GM21390 (cell line): ENCODE results near the gene TMEM200B.
"Not testable (repeated sequence)": the region's sequence is repeated elsewhere in the genome, so short reads cannot be mapped to it uniquely, and the experiment has no call there.

Experiments used
- ATAC-seq: cut with Tn5 transposase; IDR thresholded peaks from one replicate; pipeline ENCODE4 v1.9.1; 2021; ENCODE audit not compliant: unreplicated experiment

Gene TMEM200B

DNA sequence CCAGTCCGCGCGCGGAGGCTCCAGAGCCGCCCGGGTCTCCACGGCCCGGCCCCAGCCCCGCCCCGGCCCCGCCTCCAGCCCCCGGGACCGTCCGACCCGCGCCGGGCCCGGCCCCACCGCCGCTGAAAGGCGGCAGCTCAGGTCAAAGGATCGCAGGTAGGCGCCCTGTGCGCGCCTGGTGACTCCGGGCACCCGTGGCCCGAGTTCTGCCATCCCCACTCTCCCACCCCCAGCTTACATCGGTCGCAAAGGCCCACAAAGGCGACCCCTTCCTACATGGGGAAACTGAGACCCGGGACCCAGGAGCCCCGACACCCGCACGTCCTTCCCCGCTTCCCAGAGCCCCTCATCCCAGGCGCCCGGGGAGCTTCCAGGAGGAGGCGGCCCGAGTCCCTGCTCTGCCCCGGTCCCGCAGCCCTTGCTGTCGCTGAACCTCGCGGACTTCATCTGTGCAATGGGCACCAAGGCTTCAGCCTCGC lies at the start of gene TMEM200B:
Gene TMEM200B (minus strand): TSS at position 17 of the 479 bp plus-strand sequence. CDS start 2,075 bp downstream, outside the sequence.
- no peak for ATAC-seq

DNA sequence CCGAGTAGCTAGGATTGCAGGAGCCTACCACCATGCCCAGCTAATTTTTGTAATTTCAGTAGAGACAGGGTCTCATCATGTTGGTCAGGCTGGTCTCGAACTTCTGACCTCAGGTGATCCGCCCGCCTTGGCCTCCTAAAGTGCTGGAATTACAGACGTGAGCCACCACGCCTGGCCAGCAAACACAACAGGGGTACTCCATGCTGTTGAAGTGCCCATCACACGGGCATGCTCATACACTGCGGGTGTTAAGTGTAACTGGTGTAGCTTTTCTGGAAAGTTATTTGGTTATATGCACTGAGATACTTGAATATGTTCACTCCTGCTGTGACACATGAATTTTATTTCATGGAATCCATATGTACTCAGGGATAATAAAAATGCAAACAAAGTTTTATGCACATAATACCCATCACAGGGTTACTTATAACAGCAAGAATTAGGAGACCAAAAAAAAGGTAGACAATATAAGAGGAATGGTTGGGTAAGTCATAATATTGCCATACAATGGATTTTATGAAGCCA lies 48.8 kb upstream of the TMEM200B start:
- ATAC-seq = no peak

DNA sequence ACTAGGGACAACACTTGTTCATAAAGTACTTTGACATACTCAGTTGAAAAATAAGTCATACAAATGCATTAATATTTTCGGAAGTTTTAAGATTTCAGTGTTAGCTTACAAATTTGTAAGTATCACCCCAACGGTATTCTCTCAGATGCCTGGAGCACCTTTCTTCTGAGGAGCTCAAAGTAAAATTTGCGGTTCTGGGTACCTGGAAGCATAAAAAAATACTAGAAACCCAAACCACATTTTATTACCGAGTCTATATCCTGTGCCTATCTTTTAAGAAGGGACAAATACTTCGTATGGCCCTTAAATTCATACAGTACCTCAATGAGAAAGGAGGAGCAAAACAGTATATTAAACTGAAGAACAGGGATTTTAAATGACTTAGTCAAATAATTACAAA lies 47.8 kb upstream of the TMEM200B start:
- no peak for ATAC-seq

DNA sequence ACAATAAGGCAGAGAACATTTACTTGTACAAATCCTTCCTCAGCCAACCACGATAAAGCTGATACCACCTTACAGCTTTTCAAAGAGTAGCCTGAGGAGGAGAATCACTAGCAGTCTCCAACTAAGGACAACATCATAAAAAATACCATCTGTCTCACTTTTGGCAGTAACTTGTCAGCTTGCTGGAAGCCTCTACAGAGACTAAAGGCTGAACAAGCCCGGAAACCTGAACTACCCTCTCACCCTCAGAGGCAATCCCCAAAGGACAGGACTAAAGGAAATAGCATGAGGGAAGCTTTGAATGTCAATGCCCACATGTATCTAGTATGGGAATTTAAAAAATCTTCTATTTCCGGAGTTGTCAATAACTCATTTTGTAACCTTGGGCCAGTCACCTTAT lies 47.4 kb upstream of the TMEM200B start:
- ATAC-seq = no peak

DNA sequence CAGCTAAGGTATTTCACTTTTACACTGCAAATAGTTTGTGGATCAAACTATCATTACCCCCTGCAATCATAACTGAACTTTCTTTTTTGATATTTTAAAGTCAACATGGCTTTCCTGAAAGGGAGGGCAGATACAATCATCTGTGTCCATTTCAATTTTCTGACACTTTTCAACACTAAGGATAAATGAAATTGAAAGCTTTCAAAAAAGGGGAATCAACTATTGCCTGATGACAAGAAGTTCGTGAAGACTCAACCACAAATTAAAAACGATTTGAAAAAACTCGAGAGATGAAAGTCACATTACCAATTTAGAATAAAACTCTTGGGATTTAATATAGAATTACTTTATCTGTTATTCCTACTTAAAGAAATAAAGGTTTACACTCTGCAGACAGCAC lies 46.3 kb upstream of the TMEM200B start:
- ATAC-seq = no peak

DNA sequence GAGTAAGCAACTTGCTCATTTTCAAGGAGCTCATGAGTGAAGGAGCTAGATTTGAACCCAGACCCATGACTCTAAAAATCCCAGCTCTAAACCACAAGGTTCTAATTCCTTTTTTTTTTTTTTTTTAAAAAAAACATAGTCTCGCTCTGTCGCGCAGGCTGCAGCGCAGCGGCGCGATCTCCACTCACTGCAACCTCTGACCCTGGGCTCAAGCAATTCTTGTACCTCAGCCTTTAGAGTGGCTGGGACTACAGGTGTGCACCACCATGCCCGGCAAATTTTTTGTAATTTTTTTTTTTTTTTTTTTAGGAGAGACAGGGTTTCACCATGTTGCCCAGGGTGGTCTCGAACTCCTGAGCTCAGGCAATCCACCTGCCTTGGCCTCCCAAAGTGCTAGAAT lies 44.2 kb upstream of the TMEM200B start:
- no peak for ATAC-seq

DNA sequence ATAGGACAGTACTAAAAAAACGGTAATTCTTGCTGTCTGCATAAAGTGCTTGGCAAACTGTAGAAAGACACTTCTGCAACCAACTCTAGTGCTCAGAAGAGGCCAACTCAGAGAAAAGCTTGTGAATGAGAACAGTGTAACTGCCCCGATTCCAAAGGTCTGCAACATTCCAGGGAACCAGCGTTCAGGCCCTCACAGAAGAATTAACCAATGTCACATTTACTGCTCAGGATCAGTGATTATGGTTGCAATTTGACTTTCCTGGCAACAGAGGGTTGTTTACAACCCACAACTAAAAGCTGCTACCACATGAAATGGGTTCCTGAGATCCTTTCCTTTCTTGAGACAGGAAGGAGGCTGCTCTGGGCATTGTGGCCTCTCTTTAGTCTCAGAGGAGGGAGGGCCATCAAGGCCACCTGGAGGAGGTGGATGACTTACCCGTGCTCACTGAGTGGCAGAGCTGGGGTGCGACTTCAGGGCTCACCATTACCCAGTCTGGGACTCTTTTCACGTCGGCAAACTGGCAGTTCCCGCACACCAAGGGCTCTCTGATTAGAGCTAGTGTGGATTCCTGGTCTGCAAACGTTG lies 42.7 kb upstream of the TMEM200B start:
- ATAC-seq = no peak

DNA sequence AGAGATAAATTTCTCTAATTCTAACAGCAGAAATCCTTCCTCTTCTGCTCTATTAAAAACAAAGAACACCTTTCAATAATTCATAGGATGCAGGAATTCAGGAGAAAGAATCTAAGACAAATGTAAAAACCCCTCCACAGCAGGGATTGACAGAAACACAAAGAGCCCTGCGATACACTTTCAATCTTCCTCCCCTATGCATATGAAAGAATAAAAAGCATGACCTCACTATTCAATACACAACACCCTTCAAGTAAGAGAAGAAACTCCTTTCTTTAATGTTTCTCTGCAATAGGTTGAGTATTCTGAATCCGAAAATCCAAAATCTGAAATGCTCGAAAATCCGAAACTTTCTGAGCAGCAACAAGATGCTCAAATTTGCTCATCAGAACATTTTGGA lies 40.9 kb upstream of the TMEM200B start:
- no peak for ATAC-seq

DNA sequence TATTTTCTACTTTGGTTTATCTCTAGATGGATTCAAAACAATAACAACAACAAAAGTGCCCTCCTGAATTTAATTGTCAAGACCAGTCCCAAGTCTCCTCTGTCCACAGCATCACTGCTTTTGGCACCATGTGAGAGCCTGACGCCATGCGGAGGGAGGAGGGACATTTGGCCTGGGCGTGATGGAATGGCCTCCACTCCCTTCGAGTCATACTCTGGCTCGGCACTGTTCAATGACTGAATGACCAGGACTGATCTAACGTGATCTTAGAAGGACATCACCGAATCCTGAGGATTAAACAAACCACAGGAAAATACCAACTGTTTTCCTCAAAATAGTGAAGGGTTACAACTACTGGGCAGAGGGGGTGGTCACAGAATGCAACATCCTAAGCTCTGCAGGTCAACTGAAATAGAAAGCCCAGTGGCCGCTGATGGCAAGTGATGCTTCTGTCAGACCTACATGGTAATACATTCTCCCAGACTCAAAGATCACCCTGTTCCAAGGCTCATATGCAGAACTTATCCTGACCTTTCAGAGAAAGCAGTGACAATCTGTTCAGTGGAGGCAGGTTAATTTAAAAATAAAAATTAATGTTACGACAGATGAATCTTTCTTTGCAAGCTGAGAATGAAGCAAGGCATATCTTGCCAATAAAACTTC lies 38.9 kb upstream of the TMEM200B start:
- ATAC-seq = no peak

DNA sequence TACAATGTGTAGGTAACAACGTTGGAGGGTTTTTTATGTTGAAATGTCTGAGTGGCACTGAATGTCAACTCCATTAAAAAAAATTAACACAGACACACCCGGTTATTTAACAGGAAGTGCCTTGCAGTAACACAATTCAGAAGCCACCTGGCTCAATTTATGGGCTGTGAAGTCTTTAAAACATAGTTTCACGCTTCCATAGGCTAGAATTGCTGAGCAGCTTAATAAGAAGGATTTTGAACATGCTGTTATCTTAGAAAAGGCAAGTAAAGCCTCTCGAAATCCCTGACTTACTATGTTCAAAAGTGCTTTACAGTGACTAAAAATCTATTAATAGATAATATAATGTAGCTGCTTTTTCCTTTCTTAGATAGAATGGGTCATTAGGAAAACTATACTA lies 38.3 kb upstream of the TMEM200B start:
- no peak for ATAC-seq

DNA sequence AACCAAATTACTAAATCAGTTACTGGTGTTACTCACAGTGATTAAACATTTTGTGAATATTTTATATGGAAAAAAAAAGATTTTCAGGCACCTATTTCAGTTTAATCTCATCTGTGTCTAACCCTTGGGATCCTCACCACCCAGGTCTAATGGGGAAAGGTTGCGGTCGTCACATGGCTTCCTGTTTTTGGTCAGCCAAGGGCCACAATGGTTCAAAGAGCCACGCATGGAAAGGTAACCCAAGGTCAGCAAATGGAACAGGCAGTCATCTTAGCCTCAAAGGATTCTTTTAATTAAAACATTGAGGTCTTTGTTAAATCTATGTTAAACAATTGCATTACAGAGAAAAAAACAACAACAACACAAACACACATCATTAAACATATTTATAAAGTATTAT lies 36.1 kb upstream of the TMEM200B start:
- ATAC-seq = no peak

DNA sequence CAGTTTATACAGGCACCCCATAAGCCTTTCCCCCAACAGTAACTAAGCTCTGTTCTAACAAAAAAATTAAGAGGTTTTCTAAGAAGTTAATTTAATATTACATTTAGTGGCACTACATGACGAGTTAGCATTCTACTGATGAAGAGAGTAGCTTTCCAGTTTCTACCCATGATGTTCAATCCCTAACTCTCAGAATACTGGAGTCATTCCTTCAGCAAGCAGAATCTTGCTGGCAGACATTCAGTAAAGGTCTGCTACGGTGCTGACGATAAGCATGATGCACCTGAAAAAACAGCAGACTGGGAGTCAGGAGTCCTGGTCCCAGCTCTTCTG lies 33.5 kb upstream of the TMEM200B start:
- ATAC-seq = no peak

DNA sequence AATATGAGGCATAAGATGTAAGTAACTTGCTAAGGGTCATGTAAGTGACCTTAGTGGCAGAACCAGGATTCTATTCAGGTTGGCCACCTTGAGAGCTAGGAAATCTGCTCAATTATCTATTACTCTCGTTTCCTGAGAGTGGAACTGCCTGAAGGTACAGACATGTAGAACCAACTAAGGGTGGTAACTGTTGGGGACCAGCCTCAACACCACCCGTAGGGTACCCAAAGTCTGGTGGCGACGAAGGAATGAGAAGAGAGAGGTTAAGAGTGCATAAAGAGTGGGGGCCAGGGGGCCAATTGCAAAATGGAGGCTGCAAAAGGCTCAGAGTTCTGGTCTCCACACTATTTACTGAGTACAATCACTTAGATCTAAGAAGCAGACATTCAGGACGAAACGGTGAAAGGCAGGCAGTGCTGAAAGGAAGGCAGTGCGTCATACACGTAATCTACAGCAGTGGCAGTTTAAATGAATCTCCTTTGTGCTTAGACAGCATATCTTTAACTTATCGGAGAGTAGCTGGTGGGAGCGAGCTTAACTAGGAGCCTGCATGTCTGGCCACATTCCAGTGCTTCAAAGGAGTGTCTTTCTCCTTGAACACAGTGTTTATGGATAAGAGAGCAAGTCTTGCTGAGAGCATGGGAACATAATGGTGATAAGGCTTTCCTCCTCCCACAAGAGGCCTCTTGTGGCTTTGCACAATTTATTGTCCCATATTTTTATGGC lies 33.0 kb upstream of the TMEM200B start:
- no peak for ATAC-seq

DNA sequence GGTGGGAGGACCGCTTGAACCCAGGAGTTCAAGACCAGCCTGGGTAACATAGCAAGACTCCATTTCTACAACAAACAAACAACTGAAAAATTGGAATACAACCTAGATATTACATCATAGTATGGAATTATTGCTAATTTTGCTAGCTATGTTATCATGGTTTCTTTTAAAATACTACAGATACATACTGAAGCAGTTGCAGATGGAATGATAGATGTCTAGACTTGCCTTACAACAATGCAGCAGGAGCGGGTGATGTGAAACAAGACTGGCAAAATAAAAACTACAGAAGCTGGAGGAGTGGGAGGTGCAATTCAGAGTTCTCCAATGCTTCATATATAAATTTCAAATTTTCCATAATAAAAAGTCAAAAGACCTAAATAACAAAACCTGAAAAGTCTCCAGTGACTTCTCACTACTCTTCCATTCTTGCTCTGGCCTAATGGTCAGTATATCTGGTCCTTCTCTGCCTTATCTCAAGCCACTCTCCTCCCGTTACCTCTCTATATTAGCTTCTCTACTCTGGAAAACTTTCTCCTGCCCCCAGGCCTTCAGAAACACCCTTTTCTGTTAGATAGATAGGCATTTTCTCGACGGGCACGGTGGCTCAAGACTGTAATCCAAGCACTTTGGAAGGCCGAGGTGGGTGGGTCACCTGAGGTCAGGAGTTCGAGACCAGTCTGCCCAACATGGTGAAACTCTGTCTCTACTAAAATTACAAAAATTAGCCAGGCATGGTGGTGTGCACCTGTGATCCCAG lies 28.5 kb upstream of the TMEM200B start:
- no peak for ATAC-seq

DNA sequence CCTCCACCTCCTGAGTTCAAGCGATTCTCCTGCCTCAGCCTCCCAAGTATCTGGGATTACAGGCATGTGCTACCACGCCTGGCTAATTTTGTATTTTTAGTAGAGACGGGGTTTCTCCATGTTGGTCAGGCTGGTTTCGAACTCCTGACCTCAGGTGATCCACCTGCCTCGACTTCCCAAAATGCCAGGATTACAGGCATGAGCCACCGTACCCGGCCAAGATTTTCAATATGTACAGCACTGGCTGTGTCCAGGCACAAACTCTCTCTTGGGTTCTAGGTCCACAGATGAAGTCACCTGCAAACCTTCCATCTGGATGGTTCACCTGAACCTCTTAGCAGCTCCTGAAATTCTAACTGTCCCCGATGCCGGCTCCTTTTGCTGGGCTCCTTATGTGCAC lies 26.6 kb upstream of the TMEM200B start:
- ATAC-seq = not testable (repeated sequence)

DNA sequence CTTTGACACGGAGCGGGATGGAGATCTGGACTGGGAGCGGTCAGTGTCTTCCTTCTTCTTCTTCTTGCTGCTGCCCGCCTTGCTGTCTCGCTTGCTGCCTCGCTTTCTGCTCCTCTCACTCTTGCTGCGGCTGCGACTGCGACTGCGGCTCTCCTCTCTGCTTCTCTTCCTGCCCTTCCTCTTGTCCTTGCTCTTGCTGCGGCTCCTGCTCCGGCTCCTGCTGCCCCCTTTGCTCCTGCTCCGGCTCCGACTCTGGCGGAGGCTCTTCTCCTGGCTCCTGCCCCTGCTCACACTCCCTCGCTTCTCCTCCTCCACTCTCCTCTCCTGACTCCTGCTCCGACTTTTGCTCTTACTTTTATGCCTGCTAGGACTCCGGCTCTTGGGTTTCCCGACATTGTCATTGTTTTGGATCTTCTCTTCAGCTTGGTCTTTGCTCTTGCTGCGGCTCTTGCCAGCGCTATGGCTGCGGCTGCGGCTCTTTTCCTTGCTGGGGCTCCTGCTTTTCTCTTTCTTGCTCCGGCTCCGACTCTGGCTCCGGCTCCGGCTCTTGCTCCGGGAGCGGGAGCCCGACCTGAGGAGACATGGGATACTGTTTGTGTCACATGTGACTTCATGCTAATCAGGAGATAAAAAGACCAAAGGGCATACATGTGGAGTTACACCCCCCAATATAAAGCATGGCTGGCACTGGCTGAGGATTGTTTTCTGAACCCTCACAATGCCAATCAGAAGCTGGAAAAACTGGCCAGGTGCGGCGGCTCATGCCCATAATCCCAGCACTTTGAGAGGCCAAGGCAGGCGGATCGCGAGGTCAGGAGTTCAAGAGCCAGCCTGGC lies 25.2 kb upstream of the TMEM200B start:
- ATAC-seq = no peak

DNA sequence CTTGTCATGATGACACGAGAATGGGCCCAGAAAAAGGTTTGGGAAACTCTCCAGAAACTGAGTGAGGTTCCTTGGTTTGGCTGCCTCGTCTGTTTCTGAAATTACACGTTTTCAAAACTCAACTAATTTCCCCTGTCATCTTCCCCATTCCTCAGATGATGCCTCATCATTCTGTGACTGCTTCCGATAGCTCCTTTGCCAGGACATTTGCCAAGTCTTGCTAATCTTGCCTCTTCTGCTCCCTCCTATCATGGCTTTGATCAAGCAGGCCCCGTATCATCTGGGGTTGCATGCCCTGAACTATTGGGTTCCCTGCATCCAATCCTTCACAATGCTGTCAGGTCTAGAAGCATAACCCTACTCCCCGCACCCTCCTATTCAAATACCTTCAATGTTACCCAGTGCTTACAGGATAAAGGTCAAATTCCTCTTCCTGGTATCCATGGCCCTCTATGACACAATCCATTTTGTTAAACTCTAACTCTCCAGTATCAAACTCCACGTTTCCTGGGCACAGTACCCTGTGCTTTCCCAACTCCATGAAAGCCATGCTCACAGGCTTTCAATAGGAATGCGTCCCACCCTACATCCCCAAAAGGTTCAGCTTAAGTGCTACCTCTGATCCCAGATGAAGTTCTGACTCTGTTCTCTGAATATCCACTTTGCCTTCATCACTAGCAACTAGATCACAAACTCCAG lies 22.2 kb upstream of the TMEM200B start:
- ATAC-seq = no peak

DNA sequence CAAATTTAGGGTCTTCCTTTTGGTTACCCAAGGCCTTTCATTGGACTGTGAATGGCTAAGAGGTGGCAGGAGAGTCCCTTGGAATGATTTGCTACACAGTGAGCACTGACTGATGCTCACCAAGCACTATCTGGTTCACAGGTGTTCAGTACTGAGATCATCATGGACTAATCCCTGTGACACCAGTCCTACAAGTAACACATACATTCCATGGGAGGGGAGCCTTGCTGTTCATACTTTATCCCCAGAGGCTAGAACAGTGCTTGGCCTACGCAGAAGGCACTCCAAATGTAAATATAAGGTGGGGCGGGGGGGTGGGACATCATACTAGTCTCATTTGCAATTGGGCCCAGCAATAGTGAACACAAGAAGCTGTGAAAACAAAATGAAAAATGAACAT lies 20.5 kb upstream of the TMEM200B start:
- no peak for ATAC-seq

DNA sequence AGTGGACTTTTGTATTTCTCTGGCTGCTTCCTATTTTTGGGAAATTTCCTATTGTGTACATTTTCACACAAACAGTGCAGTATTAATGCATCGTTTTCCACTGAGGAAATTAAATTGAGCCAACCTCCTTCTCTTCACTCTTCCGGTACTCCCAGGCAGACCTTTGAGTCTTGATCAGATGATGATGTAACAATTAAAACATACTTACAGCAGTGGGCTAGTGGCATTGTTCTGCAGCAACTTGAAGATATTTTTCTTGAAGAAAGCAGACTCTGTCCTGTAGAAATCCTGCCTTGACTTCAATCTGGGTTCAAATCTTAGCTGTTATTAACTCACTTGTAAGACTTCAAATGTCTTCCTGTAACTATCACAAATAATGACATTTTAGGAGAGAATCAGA lies 19.0 kb upstream of the TMEM200B start:
- no peak for ATAC-seq

DNA sequence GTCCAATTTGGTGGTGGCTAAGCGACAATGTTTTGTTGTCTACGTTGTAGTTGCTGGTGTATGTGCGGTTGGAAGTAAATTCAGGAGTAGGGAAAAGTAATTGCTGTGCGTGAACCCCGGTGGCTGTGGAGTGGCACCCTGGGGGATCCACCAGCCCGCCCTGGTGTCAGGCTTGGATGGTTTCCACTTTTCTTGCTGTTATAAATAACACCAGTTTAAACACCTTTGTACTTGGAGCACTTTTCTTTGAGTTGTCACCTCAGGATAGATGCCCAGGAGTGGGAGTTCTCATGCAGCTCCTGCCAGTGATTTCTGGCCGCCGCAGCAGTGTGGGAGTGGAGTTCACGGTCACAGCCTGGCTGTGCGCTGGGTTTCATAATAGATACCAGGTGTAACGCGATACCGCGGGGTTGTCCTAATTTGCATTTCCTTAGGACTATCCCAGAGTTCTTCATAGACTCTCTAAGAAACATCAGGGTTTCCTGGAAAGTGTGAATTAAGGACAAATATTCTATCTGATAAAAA lies 12.8 kb upstream of the TMEM200B start:
- ATAC-seq = no peak
